Umbilical cord (tissue), 2 donors: ENCODE data around the gene IFNG. TPM values are rescaled to one million over a fixed set of nuclear protein-coding genes. Genes with fewer than 3 reads are reported as not detected.
"Not testable (repeated sequence)": the region's sequence is repeated elsewhere in the genome, so short reads cannot be mapped to it uniquely, and the experiment has no call there.

Experiments used
- DNase-seq: peaks from one replicate; pipeline ENCODE4 v3.0.0-alpha.2; 2015; ENCODE audit warnings: low spot score
- total RNA-seq: library from RNA; depleted of rRNA; stranded (reverse); fragments of >200 nt; gene quantifications from one replicate; pipeline ENCODE4 v1.2.3, GENCODE V29; 2014; ENCODE audit warnings: low replicate concordance; ENCODE audit not compliant: insufficient read depth

Gene IFNG
- total RNA-seq: 4.3 TPM

DNA sequence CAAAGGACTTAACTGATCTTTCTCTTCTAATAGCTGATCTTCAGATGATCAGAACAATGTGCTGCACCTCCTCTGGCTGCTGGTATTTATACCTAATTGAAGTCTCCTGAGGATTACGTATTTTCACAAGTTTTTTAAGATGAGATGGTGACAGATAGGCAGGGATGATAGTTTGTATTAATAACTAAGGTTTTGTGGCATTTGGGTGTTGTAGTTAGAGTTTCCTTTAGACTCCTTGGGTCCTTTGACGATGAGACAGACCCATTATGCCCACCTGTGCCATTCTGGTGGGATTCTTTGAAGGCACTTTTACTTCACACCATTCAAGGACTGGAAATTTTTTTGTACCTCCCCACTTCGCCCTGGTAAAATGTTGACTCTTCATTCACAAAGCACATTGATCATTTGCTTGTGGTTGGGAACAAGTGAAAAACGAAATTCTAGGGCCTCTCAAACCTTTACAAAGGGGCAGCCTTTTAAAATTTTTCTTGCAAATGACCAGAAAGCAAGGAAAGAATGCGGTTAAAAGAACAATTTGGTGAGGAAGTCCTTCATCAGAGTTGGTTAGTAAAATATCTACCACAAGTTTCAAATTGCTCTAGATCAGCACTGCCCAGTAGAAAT is at the start of gene IFNG:
Gene IFNG (minus strand): TSS at position 60 of the 624 bp plus-strand sequence. CDS start 125 bp downstream, outside the sequence.
- DNase-seq: no peak

DNA sequence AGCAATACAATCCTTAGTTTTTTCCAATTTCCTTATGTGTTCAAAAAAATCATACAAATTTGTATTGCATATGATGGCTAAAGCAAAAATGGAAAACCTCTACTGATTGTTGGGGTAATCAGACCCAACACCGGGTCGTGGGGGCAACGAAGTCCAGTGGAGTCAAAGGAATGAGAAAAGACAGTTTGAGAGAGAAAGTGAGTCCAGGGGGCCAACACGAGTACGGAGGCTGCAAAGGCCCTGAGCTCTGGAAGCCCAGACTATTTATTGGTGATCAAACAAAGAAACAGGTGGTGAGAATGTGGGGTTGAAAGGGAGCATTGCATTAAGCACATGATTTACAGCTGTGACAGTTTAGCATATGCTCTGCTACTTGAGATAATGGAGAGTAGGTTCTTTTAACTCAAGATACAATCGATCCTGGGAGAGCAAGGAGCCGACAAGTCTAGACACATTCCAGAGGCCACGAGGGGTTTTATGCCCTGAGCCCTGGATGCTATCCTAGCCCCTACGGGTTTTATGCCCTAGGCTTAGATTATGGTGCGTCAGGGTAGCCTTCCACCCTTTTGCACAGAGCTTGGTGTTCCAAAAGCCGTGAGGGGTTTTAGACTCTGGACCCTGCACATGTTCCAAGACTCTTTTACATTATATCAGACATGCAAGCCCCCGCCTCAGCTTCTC is 49.6 kb upstream of the IFNG start:
- DNase-seq: not testable (repeated sequence)

DNA sequence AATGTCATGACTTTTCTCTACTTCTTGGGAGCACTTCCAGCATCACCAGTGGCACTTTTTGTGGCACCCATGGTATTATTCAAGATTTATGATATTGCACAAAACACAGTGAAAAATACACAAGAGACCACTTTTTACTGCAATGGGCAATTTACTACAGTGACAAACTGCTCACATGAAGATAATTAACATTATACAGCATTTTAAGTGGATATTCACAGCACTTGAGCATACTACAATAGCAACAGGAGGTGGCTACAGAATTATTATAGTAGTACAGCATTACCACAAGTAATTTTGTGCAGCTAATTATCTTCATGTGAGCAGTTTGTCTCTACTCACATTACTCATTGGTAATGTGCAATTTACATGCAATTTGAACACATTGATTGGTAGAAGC is 47.7 kb upstream of the IFNG start:
- no peak for DNase-seq

DNA sequence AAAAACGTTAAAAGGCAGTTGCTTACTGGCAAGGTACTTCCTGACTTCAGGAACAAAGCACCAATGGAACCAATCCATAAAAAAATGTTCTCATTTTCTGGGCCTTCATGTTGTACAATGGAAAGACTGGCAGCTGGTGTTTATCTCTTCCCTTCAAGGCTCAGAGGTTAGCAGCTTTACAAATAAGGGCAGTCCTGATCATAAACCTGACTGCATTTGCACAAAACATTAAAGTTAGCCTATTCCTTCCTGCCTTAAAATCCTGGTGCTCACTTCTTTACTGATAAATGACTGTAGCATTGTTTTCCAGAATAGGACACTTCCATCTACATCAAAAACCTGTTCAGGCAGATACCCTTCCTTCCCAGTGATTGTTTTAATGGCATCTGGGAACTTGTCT is 46.9 kb upstream of the IFNG start:
- no peak for DNase-seq

DNA sequence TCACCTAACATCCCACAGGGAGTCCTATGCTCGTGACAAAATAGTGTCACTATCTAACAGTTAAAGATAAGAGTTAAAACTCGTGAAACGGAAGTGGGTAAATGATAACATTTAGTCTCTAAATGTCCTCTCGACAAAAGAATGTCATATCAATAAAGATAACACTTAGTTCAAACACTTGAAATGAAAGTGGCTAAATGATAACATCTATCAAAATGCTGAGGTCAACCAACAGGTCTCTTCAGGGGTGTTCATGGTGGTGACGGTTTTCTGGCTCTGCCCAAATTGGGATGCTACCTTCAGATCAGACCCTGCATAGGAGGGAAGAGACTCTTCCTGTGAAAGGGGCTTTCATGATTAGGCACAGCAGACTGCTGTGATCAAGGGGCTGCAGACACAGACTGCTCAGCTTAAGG is 43.9 kb upstream of the IFNG start:
- DNase-seq: no peak

DNA sequence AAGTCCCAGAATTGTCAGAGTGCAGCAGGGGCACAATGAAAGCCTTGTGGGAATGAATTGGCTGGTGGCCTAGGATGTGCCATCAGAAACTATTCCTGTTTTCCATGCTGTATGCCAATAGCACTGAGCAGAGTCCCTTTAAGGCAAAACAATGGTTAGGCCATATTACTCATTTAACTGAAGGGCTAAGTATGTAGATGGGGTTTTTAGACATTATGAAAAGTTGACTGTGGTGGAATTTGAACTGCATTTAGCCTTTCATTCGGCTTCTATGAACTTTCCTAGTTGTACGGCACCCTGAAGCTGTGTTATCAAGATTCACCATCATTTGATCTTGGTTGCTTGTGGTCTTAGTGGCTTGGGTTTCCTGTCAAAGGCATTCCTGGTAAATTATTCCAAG is 41.3 kb upstream of the IFNG start:
- DNase-seq: no peak

DNA sequence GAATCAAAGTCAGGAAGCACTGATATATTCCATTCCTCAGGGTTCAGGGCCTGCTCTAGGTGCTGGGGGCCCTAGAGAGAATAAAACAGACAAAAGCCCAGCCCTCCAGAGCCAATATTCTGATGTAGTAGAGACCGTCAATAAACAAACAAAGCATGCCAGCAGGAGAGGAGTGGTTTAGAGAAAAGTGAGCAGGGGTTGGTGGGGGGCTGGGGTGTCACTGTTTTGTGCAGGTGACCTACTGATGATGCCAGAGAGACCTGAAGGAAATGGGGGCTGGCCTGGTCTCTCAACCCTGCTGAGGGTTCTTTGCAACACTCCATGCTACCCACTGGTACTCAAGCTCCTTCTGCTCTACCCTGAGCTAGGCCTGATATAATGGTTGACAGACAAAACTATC is 39.6 kb upstream of the IFNG start:
- DNase-seq: no peak

DNA sequence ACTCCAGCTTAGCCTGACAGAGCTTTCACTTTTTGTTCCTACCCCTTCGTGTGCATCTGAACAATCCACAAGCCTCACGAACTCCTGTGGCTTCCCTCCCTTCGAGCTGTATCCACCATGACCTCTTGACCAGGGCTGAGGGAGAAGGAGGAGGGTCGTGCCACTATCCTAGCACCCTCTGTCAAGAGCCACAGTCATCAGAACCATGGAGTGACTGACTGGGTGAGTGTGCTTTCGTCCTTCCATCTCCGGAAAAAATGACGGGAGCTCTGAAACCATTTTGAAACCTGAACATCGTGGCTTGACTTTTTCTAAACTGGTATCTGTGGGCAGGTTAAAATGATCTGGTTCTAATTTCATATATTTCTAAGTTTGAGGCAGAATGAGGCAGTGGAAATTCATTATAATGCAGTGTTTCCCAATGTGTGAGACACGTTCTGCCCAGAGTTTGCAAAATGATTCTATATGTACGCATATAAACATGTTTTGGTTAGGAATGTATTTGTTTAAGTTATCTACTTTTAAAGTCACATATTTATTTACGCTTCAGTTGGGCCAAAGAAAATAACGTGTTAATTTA is 39.1 kb upstream of the IFNG start:
- no peak for DNase-seq

DNA sequence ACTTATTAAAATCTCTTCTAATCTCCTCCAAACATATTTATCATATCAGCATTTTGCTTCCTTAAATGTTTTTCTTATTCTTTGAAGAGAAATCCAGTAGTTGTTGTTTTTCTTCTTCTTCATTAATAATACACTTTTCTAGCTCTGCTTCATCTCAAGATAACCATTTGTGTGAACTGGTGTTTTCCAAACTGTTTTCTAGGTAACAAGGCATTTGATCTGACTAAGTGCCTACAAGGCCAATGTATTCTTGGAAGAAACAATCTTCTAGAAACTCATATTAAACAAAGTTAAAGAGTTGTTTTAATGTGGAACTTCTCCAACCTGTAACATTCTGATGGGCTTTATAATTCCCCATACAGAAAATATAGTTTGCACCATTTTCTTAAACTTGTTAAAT is 30.8 kb upstream of the IFNG start:
- no peak for DNase-seq

DNA sequence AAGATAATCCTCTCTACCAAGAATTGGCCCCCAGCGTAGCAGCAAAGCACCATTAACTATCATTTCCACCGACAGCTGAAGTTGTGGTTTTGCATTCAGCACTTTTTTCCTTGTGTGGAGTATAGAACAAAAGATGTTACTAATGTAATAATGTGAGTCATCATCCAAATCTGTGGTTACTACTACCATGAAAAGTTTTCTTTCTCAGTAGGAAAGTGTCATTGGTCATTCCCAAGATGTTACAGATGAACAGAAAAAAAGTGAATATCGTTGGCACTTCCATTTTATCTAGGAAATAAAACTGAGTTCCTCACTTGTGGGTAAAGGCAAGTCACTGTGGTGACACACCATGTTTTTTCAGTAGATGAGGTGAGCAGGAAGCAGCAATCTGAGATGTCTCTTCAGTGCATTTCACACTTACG is 30.3 kb upstream of the IFNG start:
- no peak for DNase-seq

DNA sequence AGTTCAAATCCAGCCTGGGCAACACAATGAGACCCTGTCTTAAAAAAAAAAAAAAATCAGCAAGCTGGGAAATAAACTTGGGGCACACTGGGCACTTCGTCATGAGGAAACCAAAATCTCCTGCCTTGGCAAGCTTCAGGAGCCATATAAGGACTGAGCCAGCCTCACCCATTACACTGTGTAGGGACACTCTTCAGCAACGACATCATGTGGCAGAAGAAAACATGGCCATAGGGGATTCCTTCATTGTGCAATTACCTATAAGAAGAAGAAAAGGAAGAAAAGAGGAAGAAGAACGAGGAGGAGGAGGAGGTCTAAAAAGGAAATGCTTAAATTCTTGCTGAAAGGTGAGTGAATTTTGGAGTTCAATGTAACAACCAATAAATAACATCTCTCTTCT is 26.1 kb upstream of the IFNG start:
- no peak for DNase-seq

DNA sequence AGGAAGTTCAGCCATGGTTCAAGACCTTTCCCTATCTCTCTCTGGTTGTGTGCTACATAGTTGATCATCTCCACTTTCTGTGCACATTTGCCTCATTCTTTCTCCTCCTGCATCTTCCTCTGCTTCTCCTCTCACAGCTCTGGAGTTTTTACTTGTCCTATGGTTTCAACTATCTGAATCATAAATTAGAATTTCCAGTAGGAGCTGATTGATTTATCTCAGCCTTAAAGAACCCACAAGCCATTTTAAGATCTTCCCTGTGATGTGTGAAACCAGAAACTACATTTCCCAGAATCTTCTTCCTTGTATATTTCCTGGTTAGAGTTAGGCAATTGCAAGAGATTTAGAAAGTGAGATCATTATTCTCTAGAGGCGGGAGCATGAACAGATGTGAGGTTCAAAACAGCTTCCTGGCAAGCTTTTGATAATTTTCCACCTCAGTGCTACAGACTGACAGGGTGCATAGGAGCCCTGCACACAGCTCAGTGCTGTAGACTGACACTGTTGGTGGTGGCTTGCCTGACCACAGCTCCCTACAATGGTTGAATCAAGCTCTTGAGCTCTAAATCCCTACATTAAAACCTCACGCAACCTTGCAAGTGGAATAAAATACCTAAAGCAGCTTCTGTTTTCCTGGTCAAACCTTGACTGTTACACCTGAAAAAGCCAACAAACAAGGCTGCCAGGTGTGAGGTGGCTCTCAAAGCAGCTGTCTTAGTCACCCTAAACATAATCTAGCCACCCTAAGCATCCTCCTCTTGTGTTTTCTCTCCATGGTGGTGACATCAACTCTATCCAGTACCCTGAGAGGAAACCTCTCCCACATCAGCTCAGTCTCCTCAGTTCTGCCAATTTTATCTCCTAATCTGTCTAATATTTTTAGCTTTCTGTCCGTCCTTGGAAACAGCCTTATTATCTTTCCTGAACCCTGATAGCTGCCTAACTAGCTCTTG is 21.5 kb upstream of the IFNG start:
- DNase-seq: peak; percentile 66

DNA sequence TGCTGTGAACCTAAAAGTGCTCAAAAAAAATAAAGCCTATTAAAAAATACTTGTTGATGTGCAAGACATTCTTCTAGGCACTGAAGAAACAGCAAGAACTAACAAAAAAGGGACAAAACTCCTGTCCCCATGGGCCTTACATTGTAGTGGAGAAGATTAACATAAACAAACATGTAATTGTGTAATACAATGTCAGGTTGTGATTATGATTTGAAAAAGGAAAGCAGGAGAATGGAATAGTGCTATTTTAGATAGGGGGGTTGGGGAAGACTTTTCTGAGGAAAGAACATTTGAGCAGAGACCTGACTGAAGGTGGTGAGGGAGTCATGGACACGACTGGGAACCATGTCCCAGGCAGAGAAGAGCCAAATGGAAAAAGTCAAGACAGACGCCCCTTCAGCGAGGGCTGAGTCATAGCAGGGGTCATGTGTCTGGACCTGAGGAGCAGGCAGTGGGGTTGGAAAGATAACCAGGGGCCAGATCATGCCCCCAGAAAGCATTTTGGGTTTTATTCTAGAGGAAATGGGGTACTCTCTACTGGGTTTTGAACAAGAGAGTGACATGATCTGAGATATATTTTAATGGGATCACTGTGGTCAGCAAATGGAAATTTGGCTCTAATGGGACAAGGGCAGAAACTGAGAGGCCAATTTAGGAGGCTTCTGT is 19.4 kb upstream of the IFNG start:
- DNase-seq: no peak

DNA sequence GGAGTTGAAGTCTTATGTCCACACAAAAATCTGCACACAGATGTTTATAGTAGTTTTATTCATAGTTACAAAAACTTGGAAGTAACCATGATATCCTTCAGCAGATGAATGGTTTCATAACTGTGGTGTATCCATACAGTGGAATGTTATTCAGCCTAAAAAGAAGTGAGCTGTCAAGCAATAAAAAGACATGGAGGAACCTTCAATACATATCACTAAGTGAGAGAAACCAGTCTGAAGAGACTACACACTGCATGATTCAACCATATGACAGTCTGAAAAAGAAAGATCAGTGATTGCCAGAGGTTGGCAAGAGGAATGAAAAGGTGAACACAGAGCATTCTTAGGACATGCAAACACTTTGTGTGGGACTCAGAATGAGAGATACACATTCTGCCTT is 18.6 kb upstream of the IFNG start:
- no peak for DNase-seq

DNA sequence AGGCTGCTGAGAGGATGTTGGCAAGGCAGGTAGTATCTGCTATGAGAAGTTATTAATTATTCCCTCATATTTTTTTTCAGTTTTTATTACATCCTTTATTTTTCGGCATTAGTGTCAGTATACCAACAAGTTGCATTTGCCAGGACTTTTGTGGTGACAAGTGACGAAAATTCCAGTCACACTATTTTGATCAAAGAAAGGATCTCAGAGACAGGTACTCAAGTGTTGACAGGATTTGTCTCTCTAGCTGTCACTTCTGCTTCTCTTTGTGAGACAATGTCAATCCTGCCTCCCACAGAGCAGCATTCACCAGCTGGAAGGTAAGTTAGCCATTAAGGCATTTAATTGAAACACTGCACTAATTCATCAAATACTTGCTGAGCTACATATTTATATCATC is 18.0 kb upstream of the IFNG start:
- no peak for DNase-seq

DNA sequence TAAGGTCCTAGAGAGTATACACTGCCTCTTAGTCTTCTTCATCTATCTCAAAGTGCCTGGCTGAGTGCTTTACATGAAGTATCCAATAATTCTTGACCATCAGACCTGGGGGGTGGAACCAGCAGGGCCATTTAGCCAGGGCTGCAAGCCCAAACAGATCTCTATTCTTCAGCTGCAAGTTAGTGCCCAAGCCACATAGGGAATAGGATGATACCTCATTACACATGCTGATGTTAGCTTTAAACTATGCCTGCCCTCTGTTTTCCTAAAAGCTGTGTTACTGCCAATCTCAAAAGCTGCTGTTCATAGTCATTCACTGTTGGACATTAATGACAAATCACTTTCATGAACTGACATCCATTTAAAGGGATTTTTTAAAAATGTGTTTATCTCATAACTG is 16.7 kb upstream of the IFNG start:
- no peak for DNase-seq

DNA sequence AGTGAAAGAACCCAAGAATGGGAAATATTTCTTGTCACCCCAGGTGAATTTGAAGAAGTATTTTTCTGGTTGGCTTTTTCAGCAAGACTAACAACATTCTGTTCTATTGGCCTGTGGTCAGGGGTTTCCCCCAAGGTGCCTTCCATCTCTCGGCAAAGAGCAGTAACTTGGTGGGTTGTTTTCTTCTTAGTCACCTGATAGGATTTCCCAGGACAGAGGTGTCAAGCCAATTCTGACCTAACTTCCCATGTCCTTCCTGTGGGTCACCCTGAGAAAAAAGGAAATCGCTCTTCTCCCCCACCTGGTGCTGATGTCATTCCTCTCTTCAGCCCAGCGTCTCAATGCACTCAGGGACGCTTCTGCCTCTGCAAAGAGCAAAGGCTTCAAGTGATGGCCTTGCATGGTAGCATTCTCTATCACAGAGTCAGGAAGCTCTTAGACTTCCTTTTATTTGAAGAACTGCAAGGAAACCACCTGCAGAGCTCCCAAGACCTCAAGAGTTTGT is 16.1 kb upstream of the IFNG start:
- DNase-seq: no peak

DNA sequence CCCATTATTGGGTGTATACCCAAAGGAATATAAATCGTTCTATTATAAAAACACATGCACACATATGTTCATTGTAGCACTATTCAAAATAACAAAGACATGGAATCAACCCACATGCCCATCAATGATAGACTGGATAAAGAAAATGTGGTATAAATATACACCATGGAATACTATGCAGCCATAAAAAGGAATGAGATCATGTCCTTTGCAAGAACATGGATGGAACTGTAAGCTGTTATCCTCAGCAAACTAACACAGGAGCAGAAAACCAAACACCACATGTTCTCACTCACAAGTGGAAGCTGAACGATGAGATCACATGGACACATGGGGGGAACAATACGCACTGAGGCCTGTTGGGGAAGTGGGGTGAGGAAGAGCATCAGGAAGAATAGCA is 15.2 kb upstream of the IFNG start:
- not testable (repeated sequence) for DNase-seq

DNA sequence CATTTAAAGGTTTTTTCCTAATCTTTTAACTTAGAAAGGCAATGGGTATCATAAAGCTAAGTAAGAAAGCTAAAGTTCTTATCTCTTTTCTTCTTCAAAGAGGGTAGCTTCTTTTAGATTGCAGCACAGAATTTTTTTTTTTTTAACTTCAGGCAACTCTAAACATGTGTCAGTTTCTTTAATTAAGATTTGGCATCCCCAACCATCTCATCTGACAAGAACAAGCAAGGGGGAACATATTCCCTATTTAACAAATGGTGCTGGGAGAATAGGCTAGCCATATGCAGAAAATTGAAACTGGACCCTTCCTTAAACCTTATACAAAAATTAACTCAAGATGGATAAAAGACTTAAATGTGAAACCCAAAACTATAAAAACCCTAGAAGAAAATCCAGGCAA is 14.3 kb upstream of the IFNG start:
- no peak for DNase-seq

DNA sequence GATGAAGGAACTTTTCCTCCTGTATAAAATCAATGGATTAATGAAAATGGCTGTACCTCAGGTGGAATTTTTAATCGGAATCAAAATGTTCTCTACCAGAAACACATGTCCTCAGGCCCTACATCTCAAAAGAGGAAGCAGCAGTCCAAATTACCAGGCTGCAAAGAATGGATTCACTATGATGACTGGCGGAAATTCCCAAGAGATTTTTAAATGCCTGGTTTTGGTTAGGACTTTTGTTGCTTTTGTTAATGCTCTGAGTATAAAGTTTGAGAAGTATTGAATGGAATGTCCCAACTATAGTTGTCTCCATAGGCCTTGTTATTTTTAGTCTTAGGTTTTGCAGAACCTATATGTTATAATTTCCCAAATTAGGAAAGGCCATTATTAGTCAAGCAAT is 11.2 kb upstream of the IFNG start:
- no peak for DNase-seq

DNA sequence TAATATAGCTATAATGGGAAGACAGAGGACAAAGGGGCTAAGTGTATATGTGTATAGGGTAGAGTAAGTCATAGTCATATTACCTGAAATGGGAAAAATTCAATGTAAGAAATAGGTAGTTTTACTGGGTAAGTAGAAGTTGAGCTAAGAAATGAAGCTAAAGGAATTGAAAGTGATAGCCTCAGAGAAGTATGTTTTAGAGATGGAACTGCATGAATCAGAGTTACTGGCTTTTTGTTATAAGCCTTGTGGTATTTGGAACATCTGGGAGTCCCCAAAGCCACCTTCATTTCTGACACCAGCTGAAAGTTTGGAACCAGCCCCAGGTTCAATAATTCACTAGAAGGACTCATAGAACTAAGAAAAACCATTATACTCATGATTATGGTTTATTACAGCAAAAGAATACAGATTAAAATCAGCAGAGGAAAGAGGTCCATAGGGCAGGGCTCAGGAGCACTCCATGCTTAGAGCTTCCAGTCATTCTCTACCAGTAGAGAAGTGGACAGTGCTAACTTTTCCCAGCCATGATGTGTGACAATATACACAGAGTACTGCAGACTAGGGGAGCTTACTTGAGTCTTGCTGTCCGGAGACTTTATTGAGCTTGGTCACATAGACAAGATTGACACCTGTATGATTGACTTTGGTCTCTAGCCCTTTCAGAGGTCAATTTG is 9.8 kb upstream of the IFNG start:
- DNase-seq: no peak
